Coronary artery (tissue), 2 donors: ENCODE results near the gene SLC22A7.
"Not testable (repeated sequence)": the region's sequence is repeated elsewhere in the genome, so short reads cannot be mapped to it uniquely, and the experiment has no call there.

Source experiments
- DNase-seq: peaks from one replicate; pipeline ENCODE4 v3.0.0-alpha.2; 2017; ENCODE audit warnings: low spot score
- H3K27ac ChIP-seq, 2 donors: fragments of 200-600 bp; sonication (generic); one replicate each; pipeline ENCODE4 v1.5.1; 2016 to 2019
- H3K4me3 ChIP-seq: fragments of 200-600 bp; sonication (generic); 2 replicates; pipeline ENCODE4 v1.5.1; 2016; ENCODE audit warnings: mild to moderate bottlenecking, moderate library complexity
- CTCF ChIP-seq: fragments of 200-600 bp; sonication (generic); IDR thresholded peaks from one replicate; pipeline ENCODE4 v1.5.1; 2019; ENCODE audit warnings: antibody characterized with exemption

The SLC22A7 gene

DNA sequence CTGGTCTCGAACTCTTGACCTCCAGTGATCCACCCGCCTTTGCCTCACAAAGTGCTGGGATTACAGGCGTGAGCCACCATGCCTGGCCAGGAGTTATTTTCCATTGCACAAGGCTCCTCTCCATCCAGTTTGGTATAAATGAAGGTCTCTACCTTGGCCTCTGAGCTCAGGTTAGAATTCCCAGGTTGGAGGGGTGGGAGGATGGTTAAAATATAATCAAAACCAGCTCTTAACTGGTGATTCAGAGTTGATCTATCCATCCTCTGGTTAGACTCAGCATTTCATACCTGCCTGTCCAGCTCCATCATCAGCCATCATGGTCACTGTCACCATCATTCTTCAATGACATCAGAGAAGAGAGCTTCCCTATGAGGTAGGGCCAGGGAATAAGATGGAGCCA lies 2.6 kb upstream of the SLC22A7 start:
- Histone ChIP-seq H3K4me3 (no peak overlapping the region), H3K27ac (no peak overlapping the region)
- no peak for TF ChIP-seq CTCF
- DNase-seq, result no peak

DNA sequence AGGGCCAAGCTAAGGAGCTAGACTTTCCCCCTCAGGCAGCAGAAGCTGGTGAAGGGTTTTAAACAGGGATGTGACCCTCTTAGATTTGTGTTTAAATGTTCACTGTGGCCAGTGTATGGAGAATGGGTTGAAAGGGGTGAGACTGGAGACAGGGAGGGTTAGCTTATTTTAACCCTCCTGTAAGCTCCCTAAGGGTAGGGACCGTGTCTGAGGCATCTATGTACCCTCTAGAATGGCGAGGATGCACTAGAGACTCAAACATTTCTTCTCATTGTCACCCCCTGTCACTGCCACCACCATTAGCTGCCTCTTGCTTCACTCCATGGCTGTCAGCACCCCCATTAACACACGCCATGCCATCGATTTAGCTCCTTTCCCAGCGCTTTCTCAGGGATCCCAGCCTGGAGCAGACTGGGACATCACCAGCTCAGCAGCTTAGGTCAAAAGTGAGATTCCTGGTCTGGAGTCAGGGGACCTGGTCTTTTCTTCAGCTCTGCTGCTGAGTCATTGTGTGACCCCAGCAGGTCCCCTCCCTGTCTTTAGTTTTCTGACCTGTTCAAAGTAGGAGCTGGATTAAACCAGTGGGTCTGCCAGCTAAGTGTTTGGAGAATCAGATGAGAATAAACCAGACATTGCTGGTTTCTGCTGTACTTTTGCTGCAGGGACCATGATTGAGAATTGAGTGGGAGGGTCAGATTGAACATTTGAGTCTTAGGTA lies 1.1 kb upstream of the SLC22A7 start:
- DNase-seq, result no peak
- no peak overlapping the region for H3K4me3 ChIP-seq
- no peak for TF ChIP-seq CTCF
- H3K27ac ChIP-seq, result no peak overlapping the region

DNA sequence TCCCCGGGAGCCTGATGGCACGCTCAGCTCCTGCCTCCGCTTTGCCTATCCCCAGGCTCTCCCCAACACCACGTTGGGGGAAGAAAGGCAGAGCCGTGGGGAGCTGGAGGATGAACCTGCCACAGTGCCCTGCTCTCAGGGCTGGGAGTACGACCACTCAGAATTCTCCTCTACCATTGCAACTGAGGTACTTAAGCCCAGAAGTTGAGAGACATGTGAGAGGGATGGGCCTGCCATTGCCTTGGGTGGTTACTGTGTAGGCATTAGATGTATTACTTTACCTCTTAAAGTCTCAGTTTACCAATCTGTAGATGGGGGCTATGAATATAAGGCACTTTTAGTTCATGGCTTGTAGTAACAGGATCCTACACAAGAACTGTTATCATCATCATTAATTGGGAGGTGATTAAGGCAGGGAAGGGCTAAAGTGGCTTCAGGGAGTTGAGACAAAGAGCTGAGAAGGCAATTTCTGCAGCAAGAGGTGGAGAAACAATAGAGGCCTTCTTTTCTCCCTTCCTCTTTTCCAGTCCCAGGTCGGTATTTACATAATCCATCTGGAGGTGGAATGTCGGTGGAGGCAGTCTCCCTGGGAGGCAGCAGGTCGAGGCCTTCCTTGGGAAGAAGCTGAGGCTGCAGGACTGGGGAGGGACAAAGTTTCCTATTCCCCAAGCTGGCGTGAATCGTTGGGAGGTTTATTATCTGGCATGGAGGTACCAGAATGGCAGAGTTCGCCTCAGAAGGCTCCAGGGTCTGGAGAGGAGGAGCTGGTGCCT lies 691 bp downstream of the SLC22A7 start:
- TF ChIP-seq CTCF, result no peak
- H3K27ac ChIP-seq, result no peak overlapping the region
- no peak overlapping the region for H3K4me3 ChIP-seq
- DNase-seq, result no peak

GRCh38 chr6:43299338-43300293 lies 1.6 kb downstream of the SLC22A7 start:
- Histone ChIP-seq H3K27ac (no peak overlapping the region), H3K4me3 (no peak overlapping the region)
- TF ChIP-seq CTCF, result no peak
- DNase-seq, result no peak

- no peak overlapping the region for H3K27ac ChIP-seq
- H3K4me3 ChIP-seq, result no peak overlapping the region
- TF ChIP-seq CTCF, result no peak
- DNase-seq, result no peak
Observed at GRCh38 chr6:43301081-43301870, 3.2 kb downstream of the SLC22A7 start.

- DNase-seq, result no peak
- TF ChIP-seq CTCF, result no peak
Observed at GRCh38 chr6:43302126-43302525, 4.1 kb downstream of the SLC22A7 start.

DNA sequence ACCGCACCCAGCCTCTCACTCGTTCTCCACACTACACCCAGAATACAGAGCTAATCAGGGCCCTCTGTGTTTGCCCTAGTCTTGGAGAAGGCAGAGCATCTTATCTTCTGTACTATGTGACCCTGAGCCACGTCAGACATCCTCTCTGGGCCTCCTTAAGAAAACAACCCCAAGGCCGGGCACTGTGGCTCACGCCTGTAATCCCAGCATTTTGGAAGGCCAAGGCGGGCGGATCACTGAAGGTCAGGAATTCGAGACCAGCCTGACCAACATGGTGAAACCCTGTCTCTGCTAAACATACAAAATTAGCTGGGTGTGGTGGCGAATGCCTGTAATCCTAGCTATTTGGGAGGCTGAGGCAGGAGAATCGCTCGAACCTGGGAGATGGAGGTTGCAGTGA lies 4.9 kb downstream of the SLC22A7 start:
- not testable (repeated sequence) for H3K4me3 ChIP-seq, H3K27ac ChIP-seq, DNase-seq

More at GRCh38 chr6:43302126-43302525, 4.1 kb downstream of the SLC22A7 start:
- Histone ChIP-seq H3K27ac (no peak overlapping the region), H3K4me3 (no peak overlapping the region)
